ENCODE results near the gene GGTLC2. TPM values are rescaled to one million over a fixed set of nuclear protein-coding genes. Genes with fewer than 3 reads are reported as not detected.
"Not testable (repeated sequence)": the region's sequence is repeated elsewhere in the genome, so short reads cannot be mapped to it uniquely, and the experiment has no call there.

The GGTLC2 gene
- total RNA-seq, result not detected in 2 replicates

DNA sequence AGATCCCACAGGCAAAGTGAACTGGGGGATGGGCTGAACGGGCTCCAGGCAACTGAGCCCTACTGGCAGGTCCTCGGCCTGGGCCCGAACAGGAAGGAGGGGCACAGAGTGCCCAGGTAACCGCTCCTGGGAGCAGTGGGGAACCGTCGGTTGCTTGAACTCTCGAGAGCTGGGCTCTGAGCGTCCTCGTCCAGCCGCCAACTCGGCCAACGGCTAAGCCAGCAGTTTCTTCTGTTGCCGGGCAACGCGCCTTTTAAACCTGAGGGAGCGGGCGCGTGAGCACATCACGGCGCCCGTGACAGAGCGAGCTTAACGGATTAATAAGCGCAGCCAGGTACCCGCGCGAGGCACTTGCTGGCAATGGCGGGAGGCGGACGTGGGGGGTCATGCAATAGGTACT is at the start of gene GGTLC2:
Gene GGTLC2, plus strand, starts transcription at position 301 of the 400 bp plus-strand sequence. CDS start 1,732 bp downstream, outside the sequence.
- H3K4me1 ChIP-seq (ENCODE audit: insufficient read depth, low read length); H3K79me2 ChIP-seq (ENCODE audit: insufficient read depth, low read length); H3K27ac ChIP-seq (ENCODE audit: low read depth, low read length); H3K27me3 ChIP-seq (ENCODE audit: insufficient read depth, low read length); DNase-seq (ENCODE audit: insufficient read length, low spot score, missing footprints); H3K4me2 ChIP-seq (ENCODE audit: insufficient read depth, low read length); H3K9me3 ChIP-seq (ENCODE audit: low read depth, low read length); H2AFZ ChIP-seq (ENCODE audit: low read length); H4K20me1 ChIP-seq (ENCODE audit: insufficient read depth, low read length); H3K36me3 ChIP-seq (ENCODE audit: insufficient read depth, low read length); H3K4me3 ChIP-seq (ENCODE audit: insufficient read depth, low read length): not testable (repeated sequence)

DNA sequence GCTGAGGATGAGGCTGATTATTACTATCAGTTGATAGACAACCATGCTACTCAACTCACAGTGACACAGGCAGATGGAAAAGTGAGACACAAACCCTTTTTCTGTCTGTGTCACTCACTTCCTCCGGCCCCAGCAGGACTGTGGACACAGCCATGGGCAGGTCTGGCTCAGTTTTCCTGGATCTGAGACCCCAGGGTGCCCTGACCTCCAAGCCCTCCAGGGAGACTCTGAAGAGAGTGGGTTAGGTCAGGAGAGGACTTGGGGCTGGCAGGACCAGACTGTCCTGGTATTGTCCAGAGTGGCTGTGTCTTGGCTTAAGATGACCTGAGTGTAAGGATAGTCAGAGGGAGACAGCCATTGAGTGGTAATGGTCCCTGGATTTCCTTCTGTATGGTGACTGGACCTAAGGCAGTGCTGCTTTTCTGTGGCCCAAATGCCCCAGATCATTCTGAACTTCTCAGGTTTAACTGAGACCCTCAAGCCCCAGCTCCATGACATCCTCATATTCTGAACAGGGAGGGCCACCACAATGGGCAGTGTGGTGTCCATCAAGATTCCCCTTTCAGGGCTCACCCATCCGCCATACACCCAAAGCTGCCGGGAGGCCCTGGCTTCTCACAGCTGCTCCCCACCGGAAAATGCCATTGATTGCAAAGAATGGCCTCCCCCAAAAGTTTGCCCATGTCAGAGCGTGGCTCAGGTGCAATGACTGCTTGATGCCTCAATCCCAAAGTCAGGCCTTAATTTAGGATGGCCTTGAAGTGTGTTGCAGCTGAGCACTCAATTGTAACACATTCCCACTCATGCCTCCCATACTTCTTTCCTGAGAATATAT is 49.2 kb upstream of the GGTLC2 start:
- Histone ChIP-seq H3K79me2 (ENCODE audit: insufficient read depth, low read length) (no peaks in the 10 kb centered on the region), H4K20me1 (ENCODE audit: insufficient read depth, low read length) (no peaks in the 10 kb centered on the region), H3K27me3 (ENCODE audit: insufficient read depth, low read length) (peaks cover 12% of the 10 kb centered on the region), H3K27ac (ENCODE audit: low read depth, low read length) (no peak overlapping the region), H3K36me3 (ENCODE audit: insufficient read depth, low read length) (no peaks in the 10 kb centered on the region), H2AFZ (ENCODE audit: low read length) (no peak overlapping the region), H3K4me3 (ENCODE audit: insufficient read depth, low read length) (no peak overlapping the region), H3K9me3 (ENCODE audit: low read depth, low read length) (no peaks in the 10 kb centered on the region), H3K4me2 (ENCODE audit: insufficient read depth, low read length) (no peak overlapping the region), H3K4me1 (ENCODE audit: insufficient read depth, low read length) (no peaks in the 10 kb centered on the region)
- TF ChIP-seq CTCF (IDR thresholded peaks at IDR 0.05; ENCODE audit: extremely low read depth, low read depth, low read length), result no peak
- DNase-seq (ENCODE audit: insufficient read length, low spot score, missing footprints), result no peak

DNA sequence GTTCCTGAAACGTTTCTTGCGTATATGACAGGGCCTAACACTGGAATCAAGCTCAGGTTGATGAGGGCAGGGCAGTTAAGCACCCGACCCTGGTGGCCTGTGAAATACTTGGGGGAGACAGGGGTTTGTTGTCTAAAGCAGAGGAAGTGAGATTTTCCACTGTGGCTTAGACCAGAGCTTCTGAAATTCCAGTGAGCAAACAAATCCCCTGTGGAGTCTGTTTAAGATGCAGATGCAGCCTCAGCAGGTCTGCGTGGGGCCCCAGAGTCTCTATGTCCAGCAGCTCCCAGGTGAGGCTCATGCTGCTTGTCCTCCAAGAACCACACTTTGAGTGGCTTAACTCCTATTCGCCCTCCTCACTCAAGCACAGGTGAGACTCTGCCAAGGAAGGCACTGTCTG is 46.3 kb upstream of the GGTLC2 start:
- H3K4me3 ChIP-seq (ENCODE audit: insufficient read depth, low read length), result no peak overlapping the region
- TF ChIP-seq CTCF (IDR thresholded peaks at IDR 0.05; ENCODE audit: extremely low read depth, low read depth, low read length), result no peak
- H3K4me2 ChIP-seq (ENCODE audit: insufficient read depth, low read length), result no peak overlapping the region
- no peak for DNase-seq (ENCODE audit: insufficient read length, low spot score, missing footprints)
- no peaks in the 10 kb centered on the region for H3K27me3 ChIP-seq (ENCODE audit: insufficient read depth, low read length)
- H4K20me1 ChIP-seq (ENCODE audit: insufficient read depth, low read length), result no peaks in the 10 kb centered on the region
- H3K9me3 ChIP-seq (ENCODE audit: low read depth, low read length), result no peaks in the 10 kb centered on the region
- no peaks in the 10 kb centered on the region for H3K36me3 ChIP-seq (ENCODE audit: insufficient read depth, low read length)
- no peak overlapping the region for H2AFZ ChIP-seq (ENCODE audit: low read length)
- H3K27ac ChIP-seq (ENCODE audit: low read depth, low read length), result no peak overlapping the region
- H3K79me2 ChIP-seq (ENCODE audit: insufficient read depth, low read length), result no peaks in the 10 kb centered on the region
- H3K4me1 ChIP-seq (ENCODE audit: insufficient read depth, low read length), result no peaks in the 10 kb centered on the region

GRCh38 chr22:22599248-22599647 is 45.2 kb upstream of the GGTLC2 start:
- no peak overlapping the region for H3K4me3 ChIP-seq (ENCODE audit: insufficient read depth, low read length)
- H3K4me1 ChIP-seq (ENCODE audit: insufficient read depth, low read length), result no peaks in the 10 kb centered on the region
- H3K36me3 ChIP-seq (ENCODE audit: insufficient read depth, low read length), result no peaks in the 10 kb centered on the region
- H3K27me3 ChIP-seq (ENCODE audit: insufficient read depth, low read length), result no peaks in the 10 kb centered on the region
- H4K20me1 ChIP-seq (ENCODE audit: insufficient read depth, low read length), result no peaks in the 10 kb centered on the region
- no peak overlapping the region for H3K4me2 ChIP-seq (ENCODE audit: insufficient read depth, low read length)
- no peaks in the 10 kb centered on the region for H3K79me2 ChIP-seq (ENCODE audit: insufficient read depth, low read length)
- DNase-seq (ENCODE audit: insufficient read length, low spot score, missing footprints), result no peak
- no peak overlapping the region for H3K27ac ChIP-seq (ENCODE audit: low read depth, low read length)
- H3K9me3 ChIP-seq (ENCODE audit: low read depth, low read length), result no peaks in the 10 kb centered on the region
- TF ChIP-seq CTCF (IDR thresholded peaks at IDR 0.05; ENCODE audit: extremely low read depth, low read depth, low read length), result no peak
- no peak overlapping the region for H2AFZ ChIP-seq (ENCODE audit: low read length)
